IPS DF 19.7 (cell line): ENCODE data around the gene ZDHHC22.

ENCODE experiments used
- DNase-seq: peaks from one replicate; pipeline ENCODE4 v3.0.0-alpha.2; 2013; ENCODE audit warnings: low read depth, low spot score

Gene ZDHHC22

DNA sequence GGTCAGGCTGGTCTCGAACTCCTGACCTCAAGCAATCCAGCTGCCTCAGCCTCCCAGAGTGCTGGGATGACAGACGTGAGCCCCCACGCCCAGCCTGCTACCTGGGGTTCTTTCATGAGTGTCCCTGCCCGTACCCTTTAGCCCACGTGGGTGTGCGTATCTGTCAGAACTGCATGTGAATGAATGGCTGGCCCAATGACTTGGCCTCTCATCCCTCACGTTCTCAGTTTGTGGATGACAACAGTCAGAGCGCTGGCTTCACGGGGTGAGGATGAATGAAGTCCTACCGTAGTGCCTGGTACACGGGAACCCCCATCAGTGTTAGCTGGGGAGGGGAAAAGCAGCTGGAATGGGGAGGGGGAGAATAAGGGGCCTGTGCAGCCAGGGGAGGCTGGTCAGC is 16.1 kb upstream of the ZDHHC22 start:
- no peak for DNase-seq

DNA sequence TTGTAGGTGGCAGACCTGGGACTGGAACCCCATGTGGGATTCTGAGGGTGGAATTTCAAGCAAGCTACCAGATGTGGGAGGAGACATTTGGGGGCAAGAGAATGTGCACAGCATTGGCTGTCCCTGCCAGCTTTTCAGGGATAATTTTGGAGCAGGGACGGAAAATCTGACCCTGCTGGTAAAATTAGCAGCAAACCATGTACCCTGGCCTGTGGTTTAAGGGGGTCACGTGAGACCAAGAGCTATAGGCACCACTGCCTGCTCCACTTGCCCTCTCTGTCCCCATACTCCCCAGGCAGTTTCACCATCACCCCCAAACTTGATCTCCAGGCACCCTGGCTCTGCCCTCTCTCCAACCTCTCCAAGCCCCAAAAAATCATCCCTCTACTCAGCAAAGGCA is 13.5 kb upstream of the ZDHHC22 start:
- DNase-seq = no peak

DNA sequence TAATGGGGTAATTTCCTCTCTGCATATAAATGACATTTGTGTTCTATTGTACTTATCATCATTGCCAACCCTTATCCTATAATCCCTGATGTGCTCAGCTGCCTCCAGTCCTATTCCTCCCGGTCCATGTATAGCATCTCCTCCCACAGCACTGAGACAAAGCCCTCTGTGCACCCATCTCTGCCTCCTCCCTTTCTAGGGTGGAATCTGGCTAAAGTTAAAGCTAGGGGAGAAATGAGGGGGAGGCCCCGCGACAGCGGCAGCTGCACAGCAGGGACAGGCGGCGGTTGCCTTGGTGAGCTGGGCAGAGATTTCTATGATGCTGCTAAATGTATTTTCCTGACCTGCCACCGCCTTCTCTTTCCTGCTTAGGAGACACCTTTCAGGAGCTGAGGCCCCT is 12.8 kb upstream of the ZDHHC22 start:
- no peak for DNase-seq

DNA sequence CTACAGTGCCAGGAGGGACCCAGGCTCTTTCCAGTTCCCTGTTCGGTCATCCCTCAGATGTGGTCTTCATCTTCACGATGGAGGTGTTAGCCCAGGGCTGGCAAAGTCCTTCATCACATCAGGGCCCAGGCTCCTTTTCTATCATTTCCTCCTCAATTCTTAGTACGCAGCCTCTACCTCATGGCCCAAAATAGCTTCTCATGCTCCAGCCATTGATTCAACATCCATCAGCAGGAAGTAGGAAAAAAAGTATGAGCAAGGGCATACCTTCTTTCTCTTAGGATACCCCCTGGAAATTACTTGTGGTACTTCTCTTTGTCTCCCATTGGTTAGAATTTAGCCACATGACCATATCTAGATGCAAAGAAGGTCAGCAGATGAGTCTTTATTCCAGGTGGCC is 12.2 kb upstream of the ZDHHC22 start:
- DNase-seq = no peak

DNA sequence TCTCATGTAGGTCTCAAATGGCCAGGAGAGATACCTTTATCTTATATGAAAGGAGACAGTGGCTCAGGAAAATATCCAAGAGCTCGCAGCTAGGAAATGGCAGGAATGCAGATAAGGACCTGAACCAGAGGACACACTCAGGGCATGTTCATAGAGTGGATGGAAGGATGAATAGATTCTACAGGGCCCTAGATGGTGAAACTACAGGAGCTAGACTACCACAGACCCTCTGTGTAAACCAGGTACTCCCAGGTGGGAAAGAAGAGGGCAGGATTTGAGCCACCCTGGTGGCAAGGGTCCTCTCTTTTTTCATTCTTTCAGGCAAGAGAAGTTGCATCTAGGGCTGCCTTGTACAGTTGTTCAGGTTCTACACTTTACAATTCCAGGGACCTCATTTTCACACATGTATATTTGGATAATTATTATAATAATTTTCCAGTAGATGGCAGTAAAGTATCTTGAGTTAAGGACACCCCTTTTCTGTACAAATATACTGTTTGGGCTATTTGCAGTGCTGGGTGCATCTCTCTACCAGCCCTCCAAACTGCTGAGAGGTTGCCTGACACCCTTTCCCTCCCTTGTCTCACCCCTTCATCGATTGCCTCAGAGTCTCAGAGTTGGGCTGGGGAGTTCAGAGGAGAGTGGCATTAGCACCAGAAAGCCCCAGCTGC is 10.5 kb upstream of the ZDHHC22 start:
- DNase-seq = no peak

DNA sequence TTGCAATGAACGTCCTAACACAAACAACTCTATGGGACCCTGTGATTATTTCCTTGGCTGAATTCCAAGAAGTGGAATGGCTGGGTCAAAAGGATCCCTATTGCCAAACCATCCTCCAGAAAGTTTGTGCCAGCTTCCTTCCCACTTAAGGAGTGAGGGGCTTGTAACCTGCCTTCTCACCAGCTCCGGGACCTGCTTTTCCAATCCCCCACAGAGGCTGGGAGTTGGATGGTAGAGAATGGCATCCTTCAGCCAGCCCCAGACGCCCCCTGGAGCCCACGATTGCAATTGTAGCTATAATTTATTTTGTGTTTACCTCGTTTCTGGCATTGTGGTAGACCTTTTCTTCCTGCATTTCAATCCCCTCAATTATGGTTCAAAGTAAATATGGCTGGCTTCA is 9.7 kb upstream of the ZDHHC22 start:
- no peak for DNase-seq

DNA sequence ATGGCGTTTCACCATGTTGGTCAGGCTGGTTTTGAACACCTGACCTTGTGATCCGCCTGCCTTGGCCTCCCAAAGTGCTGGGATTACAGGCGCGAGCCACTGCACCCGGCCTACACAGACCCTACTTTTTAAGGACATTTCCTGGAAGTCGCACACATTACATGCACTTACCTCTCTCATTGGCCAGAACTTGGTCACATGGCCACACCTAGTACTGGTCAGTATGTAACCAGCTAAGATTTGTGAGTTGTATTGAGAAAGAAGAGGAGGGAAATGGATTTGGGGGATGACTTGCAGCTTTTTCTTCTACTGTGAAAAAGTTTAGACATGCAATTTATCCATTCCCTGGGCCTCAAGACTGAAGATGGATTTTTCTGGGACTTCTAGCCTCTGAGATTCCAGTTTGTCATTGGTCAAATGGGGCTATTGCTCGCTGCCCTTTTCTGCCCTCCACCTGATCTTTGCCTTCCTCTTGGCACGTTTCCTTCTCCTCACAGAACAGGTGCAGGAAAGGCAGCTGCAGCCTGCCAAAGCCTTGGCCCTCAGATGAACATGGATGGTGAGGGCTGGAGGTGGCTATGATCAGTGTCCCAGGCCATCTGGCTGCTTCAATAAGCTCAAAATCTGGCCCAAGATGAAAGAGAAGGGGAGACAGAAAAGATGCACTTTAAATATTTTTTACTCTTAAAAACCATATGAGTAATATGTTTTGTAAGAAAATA is 7.1 kb upstream of the ZDHHC22 start:
- DNase-seq = no peak

DNA sequence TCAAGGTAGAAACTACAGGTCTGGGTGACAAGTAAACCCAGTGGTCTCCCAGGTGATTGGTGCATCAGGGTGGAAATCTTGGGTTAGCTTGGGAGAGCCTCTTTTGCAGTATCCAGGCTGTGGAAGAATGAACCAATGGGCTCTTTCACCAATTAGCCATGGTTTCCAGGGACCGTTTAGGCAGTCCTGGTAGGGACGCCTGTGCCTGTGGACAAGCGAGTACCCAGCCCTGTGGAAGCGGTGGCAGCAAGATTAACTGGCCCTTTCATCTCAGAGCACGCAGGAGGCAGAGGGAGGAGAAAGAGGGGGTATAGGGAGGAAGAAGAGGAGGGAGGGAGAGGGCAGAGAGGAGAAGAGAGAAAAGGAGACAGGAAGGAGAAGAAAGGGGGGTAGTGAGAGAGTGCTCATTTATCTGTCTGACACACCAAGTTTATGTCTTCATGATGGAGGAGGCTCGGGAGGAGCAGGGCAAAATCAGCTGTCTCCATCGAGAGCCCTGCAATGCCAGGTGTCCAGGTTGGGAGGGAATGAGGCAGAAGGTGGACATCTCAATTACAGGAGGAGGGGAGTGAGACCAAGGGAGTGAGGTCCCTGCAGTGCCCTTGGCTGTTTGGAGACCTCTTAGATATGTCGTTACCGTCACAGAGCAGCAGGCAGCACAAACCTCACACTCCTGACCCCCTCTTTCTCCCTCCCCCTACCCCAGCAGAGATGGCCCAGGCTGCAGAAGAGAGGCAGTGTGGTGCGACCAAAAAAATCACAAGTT is 4.6 kb upstream of the ZDHHC22 start:
- no peak for DNase-seq

DNA sequence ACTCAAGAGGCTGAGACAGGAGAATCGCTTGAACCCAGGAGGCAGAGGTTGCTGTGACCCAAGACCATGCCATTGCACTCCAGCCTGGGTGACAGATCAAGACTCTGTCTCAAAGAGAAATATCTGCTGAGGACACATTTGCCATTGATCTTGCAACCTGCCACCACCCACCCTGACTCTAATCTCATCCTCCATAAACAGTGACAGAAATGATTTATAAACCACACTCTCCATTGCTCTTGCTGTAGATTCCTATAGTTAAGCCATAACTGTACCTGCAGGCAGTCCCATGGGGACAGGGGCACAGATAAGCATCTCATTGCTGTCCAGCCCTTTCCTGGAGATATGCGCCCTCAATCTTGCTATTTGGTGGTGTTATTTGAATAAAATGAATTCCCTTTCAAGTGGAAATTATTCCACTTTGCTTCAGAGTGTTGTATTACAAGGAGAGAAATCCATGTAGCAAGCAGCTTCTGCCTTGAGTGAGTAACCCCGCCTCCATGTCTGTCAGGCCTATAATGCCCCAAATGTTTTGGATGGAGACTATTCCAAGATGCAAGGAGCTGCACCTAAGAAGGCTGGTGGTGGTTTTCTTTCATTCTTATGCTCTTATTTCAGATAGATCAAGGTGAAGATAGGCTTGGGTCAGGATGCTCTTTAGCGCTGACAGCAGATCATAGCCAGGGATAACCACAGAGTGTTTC is 3.0 kb upstream of the ZDHHC22 start:
- no peak for DNase-seq

DNA sequence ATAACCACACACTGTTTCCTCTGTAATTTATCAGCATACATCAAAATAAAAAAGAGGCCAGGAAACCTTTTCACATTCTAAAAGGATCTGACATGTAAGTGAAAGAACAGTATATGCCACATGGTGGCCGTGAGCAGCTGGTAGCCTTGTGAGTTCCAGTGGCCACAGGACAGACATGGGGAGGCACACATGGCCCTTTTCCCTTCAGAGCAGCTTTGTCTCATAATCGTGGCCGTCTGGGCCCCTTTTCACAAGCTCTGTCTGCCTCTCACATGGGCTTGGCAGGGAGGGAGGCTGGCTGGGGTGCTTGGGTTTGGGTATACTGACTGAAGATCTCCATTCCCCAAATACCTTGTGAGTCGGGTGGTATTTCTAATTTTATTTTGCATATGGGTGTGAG is 1.5 kb upstream of the ZDHHC22 start:
- DNase-seq = no peak

DNA sequence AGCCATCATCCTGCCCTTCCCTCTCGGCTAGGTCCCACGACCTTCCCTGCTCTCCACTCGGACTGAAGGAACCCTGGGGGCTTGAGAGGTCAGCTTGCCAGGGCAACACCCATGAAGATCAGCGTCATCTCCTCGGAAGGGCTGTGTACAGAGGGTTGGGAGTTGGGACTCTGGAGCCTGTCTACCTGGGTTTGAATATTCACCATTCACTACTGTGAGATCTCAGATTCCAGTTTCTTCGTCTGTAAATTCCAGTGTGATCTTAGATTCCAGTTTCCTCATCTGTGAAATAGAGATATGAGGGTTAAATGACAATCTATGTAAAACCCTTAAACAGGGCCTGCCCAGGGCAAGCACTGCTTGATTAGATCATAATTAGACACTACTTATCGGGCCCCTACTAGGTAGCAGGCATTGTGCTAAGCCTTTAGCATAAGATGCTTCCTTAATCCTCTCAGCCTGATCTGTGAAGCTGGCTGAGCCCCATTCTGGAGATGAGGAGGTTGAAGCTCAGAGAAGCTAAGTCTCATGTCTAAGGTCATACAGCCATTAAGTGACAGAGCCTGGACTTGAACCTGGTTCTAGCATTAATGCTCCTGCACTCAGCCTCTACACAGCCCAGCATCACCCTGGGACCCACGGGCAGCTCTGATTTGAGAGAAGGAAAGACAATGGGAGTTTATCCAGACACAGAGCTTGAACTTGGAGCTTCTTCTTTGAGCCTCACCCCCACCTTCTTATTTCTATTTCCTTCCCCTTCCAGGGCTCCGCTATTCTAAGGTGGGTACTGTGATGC is 612 bp upstream of the ZDHHC22 start:
- no peak for DNase-seq

DNA sequence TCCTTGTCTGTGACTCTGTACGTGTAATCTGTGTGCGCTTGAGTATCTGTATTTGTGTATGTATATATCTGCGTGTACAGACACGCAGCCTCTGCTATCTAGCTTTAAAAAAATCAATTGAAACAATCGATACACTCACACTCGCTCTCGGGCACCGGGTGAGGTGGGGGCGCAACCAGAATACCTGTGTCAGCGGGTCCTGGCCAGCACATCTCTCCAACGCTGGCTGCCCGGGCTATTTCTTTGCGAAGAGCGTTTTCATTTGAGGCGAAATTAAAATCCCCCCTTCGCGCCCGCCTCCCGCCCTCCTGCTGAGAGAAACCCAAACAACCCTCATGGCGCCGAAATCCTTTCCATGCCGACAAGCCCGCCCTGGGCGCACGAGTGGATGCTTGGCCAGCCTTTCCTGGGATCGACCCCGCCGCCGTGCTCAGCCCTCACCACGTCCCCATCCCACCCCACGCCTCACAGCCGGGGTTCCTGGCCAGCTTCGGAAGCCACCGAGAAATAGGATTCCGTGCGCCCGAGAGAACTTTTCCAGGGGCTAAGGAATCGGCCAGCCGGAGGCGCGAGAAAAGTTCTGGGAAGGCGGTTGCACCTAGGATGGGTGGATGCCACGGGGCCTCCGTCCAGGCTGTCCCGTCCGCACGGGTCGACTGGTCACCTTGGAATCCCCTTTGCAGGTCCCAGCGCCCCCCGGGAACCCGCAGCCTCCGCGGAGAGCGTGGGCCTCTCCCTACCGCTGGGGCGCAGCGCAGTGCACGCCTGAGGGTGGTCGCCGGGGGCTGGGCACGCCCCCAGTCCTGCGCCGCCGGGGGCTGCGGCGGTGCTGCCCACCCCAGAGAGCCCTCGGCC is 1.0 kb downstream of the ZDHHC22 start:
- no peak for DNase-seq

DNA sequence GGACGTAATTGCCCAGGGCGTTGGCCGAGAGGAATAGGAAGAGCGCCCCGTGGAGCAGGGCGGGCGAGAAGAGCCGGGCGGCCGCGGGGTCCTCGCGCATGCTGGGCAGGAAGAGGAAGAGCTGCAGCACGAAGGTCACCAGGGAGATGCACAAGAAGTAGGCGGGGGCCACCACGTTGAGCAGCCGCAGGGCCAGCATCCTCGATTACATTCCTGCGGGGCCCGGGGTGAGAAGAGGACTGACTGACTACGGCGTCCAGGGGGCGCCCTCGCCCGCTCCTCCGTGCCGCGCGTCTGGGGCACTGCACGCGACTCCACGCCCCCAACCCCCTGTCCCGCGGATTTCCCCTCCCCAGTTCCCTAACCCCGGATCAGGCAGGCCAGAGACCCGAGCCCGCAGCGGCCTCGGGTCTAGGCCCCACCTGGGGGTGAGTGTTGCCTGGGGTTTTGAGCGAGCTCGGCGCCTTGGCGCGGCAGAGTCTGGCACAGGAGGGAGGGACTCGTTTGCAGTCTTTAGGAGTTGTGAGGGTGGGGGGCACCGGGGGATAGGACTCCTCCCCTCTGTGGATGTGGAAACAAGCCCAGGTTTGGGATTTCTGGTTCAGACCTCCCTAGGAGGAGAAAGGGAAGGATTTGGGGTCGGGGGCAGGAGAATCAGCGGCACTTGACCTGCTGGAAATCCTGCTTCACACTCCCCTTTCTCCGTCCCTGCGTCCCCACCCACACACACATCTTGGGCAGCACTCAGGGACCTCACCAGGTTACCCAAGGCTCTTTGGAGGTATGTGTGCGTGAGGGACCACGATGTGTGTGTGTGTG is 1.8 kb downstream of the ZDHHC22 start:
- DNase-seq = no peak

DNA sequence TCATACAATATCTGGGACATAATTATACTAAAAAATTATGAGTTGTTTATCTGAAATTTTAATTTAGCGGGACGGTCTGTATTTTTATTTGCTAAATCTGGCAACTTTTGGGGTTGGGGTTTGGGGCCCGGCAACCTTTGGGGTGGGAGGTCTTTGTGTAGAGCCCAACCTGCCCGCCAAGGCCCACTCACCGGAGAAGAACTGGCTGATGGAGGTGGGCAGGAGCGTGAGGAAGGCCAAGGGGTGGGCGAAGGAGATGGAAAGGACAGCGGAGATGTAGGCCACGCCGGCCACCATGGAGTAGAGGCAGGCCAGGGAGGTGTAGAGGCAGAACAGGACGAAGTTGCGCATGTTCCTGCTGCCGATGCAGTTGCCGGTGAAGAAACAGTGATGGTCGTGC is 2.6 kb downstream of the ZDHHC22 start:
- no peak for DNase-seq

DNA sequence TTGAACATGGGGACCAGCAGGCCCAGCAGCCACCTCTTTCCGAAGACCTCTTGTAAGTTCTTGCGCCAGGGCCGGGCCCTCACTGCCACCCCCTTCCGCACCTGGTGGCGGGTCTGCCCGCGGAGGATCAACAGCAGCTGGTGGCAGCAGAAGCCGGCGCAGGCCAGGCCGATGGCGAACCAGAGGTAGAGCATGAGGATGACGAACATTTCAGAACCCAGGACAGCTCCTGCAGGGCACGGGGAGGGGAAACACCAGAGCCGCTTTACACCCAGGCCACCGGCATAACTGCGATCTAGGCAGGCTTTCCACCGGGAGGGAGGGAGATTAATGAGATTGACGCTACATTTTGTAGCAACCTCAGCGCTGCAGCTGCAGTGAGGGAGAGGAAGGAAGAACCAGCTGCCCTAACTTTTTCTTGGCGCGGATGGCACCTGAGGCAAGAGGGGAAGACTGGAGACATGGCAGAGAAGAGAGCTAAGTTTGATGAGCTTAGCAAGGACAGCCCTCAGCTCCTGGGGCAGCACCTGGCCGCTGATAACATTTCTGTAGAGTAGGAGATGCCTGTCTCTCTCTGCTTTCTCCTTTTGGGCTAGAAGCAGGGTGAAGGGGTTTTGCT is 7.8 kb downstream of the ZDHHC22 start:
- DNase-seq = no peak

DNA sequence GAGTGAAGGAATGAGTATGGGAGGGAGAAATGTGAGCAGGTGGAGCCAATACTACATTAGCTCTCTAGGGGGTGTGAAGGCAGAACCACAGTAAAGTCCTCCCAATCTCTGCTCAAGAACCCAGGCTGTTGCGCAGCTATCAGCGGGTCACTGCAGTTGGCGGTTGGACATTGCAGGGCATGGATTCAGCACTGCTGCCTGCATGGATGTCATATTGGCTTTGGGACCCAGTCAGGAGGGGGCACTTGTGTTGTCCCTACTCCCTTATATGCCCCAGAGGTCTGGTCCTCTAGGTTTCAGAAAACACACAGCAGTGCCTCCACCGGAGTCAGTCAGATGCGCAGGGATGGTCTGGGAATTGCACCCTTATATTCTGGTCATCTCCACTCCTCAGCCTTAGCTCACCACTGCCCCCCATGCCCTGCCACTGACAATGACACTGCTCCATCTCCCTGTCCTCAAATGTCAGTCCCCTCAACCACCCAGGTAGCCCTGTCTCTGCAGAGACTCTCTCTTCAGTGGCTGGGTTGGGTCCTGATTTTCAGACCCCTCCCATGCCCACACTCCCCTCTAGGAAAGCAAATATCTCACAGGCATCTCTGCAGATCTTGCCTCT is 9.6 kb downstream of the ZDHHC22 start:
- no peak for DNase-seq

DNA sequence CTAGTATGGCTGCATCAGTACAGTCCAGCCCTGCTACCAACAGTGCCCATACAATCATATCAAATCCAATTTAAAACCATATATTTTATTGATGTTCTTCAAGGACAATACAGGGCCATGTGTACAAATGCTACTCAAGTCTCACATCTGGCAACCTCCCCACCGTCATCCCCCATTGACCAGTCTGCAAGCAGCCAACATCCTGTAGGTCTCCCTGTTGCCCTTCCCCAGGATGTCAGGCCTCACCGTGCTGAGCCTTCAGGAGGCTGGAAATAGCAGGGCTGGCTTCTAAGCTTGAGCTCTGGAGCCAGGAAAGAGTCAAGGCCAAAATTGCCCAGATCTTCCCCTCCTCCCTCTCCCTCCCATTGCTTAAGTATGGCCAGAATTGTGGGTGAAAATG is 10.4 kb downstream of the ZDHHC22 start:
- no peak for DNase-seq

DNA sequence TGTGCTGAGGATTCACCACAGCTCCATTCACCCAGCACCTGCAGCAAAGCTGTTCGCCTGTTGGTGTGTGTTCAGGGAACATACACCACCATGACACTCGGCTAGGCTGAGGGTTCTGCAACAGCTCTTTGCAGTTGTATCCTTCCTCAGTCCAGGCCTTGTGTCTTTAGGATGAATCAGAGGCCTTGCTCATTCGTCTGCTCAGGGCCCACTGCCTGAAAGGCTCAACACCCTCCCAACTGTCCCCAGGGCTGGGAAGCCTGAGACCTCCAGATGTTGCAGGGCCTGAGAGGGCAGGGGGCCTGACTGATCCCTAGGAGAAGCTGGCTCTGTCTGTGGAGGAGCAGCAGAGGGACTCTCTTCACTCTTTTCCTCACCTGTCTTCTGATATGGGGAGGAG is 11.2 kb downstream of the ZDHHC22 start:
- DNase-seq = no peak

DNA sequence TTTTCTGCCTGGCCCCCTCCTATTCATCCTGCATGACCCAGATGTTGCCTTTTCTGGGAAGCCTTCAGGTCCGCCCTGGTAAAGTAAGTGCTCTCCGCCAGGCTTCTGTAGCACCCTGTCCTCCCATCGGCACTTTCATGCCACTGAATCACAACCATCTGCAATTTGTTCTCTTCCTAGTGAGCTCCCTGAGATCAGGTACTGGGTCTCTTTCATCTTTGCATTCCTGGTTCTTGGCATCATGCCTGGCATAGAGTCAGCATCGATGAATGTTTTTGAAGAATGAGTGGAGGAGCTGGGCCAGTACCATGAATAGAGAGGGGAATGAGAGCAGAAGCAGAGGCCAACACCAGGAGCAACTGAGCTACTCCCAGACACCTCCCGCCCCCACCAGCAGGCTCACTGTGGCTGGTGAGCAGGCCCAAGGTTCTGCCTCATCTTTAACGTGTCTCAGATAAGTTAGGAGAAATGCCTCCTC is 13.1 kb downstream of the ZDHHC22 start:
- DNase-seq = no peak
